HG03039 (cell line): Measurements from ENCODE around the gene PRRC1.

Source experiments
- ATAC-seq: cut with Tn5 transposase; IDR thresholded peaks from one replicate; pipeline ENCODE4 v1.9.1; 2021; ENCODE audit warnings: mild to moderate bottlenecking, moderate library complexity; ENCODE audit not compliant: unreplicated experiment

The PRRC1 gene

DNA sequence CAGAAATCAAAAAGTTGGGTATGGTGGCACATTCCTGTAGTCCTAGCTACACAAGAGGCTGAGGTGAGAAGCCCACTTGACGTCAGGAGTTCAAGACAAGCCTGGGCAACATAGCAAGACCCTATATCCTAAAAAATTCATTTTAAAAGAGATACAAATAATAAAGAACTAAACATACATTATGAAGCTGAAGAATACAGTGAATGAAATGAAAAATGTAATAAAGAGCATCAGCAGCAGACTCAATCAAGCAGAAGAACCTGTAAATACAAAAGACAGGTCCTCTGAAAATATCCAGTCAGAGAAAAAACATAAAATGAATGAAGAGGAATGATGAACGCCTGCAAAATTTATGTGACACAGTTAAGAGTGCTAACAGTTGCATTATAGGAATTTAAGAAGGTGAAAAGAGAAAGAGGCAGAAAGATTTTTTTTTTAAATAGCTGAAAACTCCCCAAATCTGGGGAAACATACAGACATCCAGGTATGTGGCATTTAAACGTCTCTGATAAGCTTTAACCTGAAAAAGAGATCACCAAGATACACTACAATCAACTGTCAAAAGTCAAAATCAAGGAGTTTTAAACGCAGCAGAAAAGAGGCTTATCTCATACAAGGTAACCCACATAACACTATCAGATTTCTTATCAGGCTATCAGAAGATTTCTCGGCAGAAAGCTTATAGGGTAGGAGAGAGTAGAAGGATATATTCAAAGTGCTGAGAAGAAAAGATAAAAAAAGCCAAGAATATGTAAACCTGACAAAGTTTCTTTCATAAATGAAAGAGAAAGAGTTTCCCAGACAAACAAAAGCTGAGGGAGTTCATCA lies 57.6 kb downstream of the PRRC1 start:
- ATAC-seq = no peak

- no peak for ATAC-seq
Measured at GRCh38 chr5:127577458-127577857, 60.0 kb downstream of the PRRC1 start.

- ATAC-seq = no peak
Measured at GRCh38 chr5:127580731-127581130, 63.3 kb downstream of the PRRC1 start.

GRCh38 chr5:127581450-127581849 lies 64.0 kb downstream of the PRRC1 start:
- no peak for ATAC-seq

- ATAC-seq = no peak
Measured at GRCh38 chr5:127582773-127583370, 65.4 kb downstream of the PRRC1 start.

DNA sequence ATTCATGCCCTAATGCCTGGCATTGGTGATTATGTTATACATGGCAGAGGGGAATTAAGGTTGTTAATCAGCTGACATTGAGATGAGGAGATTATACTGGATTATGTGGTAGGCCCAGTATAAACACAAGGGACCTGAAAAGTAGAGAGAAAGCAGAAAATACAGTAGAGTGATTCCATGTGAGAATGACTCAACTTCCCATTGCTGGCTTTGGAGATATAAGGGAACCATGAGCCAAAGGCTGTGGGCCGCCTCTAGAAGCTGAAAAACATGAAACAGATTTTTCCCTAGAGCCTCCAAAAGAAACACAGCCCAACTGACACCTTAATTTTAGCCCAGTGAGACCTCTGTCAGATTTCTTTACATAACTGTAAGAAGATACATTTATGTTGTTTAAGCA lies 66.4 kb downstream of the PRRC1 start:
- no peak for ATAC-seq

GRCh38 chr5:127585661-127586060 lies 68.2 kb downstream of the PRRC1 start:
- no peak for ATAC-seq

DNA sequence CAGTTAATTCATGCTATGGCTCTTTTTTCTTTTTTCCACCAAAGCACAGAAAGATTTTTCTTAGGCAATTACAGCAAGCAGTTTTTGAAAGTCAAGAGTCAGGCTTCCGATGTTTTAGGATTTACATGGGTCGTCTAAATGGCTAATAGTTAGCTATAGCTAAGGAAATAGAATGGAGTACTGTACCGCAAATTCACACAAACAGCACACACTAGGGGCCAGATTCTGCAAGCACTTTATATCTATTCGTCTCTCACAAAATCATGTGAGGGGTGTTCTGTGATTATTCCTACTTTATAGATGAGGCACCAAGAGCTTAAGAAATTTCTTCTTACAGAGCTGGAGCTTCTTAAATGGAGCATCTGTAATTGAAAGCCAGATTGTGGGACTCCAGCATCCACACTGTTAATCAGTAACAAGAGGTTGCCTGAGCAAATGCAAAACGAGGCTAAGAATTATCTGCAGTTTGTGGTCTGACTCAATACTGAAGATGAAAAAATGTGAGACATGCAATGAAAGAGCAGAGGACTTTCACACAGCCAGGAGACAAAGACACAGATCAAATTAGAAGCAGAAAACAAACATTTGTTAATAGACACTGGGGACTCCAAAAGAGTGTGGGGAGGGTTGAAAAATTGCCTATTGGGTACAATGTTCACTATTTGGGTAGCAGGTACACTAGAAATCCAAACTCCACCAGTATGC lies 68.8 kb downstream of the PRRC1 start:
- peak; percentile 58 for ATAC-seq

GRCh38 chr5:127586811-127587210 lies 69.4 kb downstream of the PRRC1 start:
- ATAC-seq = peak; percentile 45

GRCh38 chr5:127587246-127587917 lies 69.9 kb downstream of the PRRC1 start:
- no peak for ATAC-seq

- ATAC-seq = no peak
Measured at GRCh38 chr5:127588368-127588767, 70.9 kb downstream of the PRRC1 start.

DNA sequence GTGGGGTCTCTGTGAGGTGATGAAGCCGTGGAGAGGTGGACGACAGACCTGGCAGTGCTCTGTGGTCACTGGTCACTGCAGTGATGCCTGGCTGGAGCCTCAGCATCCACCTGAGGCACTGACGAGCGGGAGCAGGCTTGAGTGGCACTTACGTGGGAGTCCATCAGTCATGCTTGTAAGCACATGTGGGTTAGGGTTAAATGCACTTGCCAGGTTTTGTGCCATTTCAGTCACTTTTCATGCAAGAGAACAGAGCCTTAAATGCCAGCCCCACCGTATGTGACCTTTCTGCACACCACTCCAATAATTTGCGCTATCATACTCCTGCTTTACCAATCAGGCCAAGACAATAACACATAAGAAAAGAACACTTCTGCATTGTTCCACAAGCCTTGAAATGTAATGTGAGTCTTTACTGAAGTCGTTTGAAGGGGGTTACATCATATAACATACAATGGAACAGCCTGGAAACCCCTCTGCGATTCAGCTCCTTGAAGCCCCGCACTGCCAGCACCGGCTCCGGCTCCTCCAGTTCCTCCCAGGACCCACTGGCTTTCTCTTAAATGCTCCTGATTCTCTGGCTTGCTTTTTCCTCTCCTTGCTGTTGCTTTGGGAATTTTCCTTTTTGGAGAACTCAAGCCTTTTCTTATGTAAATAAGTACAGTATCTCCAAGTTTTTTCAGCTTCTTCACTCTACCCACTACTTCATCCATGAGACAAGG lies 72.0 kb downstream of the PRRC1 start:
- ATAC-seq = no peak

DNA sequence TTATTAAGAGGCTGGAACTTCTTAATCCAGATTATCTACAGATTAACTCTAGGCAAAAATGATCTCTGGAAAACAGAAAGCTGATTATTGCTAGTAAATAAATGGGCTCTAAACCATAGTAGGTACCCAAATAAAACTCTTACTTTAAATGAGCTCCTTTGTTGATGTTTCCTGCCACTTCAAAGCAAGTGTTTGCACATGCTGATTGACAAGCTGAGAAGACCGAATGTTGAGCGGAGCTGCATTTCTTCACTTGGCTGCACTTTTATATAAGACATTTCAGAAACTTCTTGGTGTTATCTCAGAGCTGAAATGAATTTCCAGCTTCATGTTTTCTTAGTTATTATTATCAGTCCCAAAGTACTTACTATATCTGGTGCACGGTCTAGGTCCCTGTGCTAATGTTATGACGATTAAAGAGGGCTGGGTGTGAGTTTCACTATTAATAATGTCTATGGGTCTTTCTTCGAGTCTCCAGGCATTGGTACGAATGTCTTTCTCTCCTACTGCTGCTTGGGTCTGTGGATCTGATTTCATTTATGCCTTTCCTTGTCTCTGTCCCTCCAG lies 72.8 kb downstream of the PRRC1 start:
- peak; percentile 46 for ATAC-seq

DNA sequence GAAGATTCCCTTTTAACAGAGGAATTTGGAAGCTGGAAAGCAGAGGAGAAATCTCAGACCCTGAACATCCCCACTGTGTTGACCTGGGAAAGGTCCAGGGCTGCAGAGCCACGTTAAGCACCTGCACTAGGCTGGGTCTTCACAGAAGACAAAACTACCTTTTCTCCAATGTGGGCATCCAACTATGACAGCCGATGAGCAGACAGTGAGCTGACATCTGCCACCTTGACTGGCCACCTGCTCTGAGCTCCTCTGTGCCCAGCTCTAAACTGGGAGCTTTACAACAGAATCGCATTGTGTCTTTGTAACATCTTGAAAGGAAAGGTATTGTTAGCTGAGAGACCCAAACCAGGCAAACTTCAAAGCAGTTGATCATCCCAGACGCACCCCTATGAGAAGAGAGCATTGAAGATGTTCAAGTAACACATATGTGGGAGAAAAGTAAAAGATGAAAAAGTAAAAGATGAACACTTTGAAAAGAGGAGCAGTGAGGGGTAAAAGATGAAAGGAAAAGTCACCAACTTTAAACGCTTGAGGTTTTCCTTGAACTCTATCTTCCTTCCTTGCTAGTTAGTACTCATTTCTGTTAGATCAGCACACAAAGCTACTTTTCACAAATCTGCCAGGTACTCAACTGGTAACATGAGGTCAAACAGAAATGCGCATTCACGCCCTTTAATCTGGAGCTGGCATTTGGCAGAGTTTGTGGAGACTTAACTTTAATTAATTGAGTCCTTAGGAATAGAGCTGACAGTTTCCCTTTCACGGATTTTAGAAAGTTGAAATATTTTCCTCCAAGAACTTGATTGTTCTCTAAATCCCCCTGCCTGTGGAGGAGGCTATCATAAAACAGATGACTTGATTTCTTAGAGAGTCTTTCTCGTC lies 78.3 kb downstream of the PRRC1 start:
- no peak for ATAC-seq

DNA sequence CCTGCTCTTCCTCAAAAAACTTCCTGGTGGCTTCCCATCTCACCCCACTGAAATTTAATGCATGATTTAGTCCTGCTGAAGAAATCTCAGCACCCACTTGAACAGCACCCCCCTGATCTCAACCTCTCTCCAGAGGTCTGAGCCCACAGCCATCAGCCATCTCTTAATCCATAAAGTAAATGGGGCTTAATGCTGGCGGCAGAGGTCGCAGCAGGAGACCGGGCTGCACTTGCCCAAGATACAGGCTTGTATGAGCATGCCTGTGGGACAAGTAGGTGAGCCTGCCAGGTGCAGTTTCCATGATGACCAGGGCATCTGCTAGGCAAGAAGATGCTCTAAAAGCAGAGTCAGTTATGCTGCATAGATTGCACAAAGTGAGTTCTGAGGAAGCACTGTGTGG lies 79.1 kb downstream of the PRRC1 start:
- no peak for ATAC-seq

DNA sequence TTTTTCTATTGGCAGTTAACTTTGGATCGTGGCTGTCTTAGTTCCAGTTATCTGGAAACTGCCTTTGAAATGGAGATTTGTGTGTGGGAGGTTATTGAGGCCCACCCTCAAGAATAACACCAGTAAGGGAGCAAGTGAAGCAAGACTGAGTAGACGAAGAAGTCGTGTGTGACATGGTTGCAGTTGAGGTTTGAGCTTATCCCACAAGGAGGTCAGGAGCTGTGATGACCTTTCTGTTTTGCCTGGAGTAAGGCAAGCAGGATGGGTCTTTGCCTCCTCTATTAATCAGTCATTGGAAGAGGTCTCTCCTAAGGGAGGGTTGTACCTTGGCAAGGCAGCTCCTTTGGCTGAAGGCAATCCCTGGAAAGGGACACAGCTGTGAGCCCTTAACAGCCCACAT lies 81.9 kb downstream of the PRRC1 start:
- no peak for ATAC-seq

GRCh38 chr5:127599847-127600246 lies 82.4 kb downstream of the PRRC1 start:
- ATAC-seq = no peak

DNA sequence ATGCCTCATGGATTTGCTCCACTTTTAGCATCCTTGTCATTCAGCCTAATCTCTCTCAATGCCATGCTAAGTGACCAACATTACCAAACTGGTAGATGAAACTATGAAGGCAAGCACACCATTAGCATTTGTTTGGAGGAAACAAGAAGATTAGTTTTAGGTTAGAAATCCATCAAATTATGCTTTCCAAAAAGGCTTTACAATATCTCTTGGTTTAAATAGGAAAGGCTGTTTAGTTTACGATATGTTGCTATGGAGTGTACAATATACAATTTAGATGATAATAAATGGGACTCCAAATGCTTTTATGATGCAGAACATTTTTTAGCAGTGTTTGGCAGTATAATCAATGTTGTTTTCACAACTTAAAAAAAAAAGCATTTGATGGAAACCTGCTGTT lies 83.7 kb downstream of the PRRC1 start:
- ATAC-seq = no peak

DNA sequence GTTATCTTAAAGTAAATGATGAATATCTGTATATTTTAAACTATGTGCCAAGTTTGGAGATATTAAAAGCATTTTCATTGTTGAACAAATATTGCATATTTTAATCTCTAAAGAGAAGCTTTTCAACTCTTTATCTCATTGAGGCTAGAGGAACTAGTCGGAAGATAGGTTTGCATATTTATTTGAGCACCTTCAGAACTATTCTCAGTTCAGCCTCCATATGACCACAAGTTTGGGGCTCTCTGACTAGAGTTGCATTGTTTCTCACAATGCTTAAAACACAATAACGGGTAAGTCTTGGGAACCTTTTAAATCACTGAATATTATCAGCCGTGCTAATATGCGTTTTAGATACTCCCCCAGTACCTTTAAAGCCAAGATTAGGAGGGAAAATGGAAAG lies 84.2 kb downstream of the PRRC1 start:
- no peak for ATAC-seq
